Activated T-cell treated with anti-CD3 and anti-CD28 coated beads, Interleukin-2, amount 50 U/mL, for 48 hours (primary cell): ENCODE results near the gene BMP6.

ENCODE experiments used
- DNase-seq, 2 experiments: peaks; one replicate each; pipeline ENCODE4 v3.0.0-alpha.2; 2020

The BMP6 gene

GRCh38 chr6:7909323-7910276 lies 183.7 kb downstream of the BMP6 start:
- peak; percentile 59 to 72 for DNase-seq

- DNase-seq: no peak
These were observed 184.4 kb downstream of the BMP6 start for GRCh38 chr6:7910298-7910653.

- peak; percentile 80 to 84 for DNase-seq
These were observed 184.9 kb downstream of the BMP6 start, which contains the start of gene TXNDC5 for GRCh38 chr6:7910654-7911344. Gene TXNDC5, minus strand, starts transcription at chr6:7910788. Its CDS starts 12 bp downstream, at chr6:7910776.

- no peak for DNase-seq
These were observed 185.4 kb downstream of the BMP6 start for GRCh38 chr6:7911345-7911725.

GRCh38 chr6:7912024-7912423 lies 186.1 kb downstream of the BMP6 start:
- DNase-seq: no peak

- DNase-seq: no peak
These were observed 187.0 kb downstream of the BMP6 start for GRCh38 chr6:7912736-7913517.

- no peak for DNase-seq
These were observed 188.4 kb downstream of the BMP6 start for GRCh38 chr6:7914311-7914710.

GRCh38 chr6:7914991-7915789 lies 189.3 kb downstream of the BMP6 start:
- DNase-seq: no peak

GRCh38 chr6:7916959-7917358 lies 191.1 kb downstream of the BMP6 start:
- DNase-seq: no peak

- no peak for DNase-seq
These were observed 191.8 kb downstream of the BMP6 start for GRCh38 chr6:7917729-7918128.

- no peak for DNase-seq
These were observed 192.5 kb downstream of the BMP6 start for GRCh38 chr6:7918403-7918802.

- peak; percentile 58 to 63 for DNase-seq
These were observed 194.0 kb downstream of the BMP6 start for GRCh38 chr6:7919871-7920270.

- peak in 1 of 2 experiments; percentile 30 for DNase-seq
These were observed 194.5 kb downstream of the BMP6 start for GRCh38 chr6:7920425-7920824.

- no peak for DNase-seq
These were observed 195.1 kb downstream of the BMP6 start for GRCh38 chr6:7921046-7921445.

- DNase-seq: no peak
These were observed 195.8 kb downstream of the BMP6 start for GRCh38 chr6:7921632-7922092.

- DNase-seq: no peak
These were observed 196.7 kb downstream of the BMP6 start for GRCh38 chr6:7922596-7922995.

- DNase-seq: no peak
These were observed 199.0 kb downstream of the BMP6 start for GRCh38 chr6:7924867-7925266.
